GM19328 (cell line): ENCODE results near the gene NCLN.

Experiments used
- ATAC-seq: cut with Tn5 transposase; IDR thresholded peaks from one replicate; pipeline ENCODE4 v1.9.1; 2021; ENCODE audit warnings: mild to moderate bottlenecking, moderate library complexity; ENCODE audit not compliant: unreplicated experiment

NCLN gene

GRCh38 chr19:3253270-3253669, 67.5 kb downstream of the NCLN start:
- ATAC-seq, result no peak

- ATAC-seq, result no peak
Measured at GRCh38 chr19:3254520-3254919, 68.8 kb downstream of the NCLN start.

- ATAC-seq, result no peak
Measured at GRCh38 chr19:3257071-3257470, 71.3 kb downstream of the NCLN start.
